ENCODE data around the gene INPP4B. TPM values are rescaled to one million over a fixed set of nuclear protein-coding genes. Genes with fewer than 3 reads are reported as not detected.

INPP4B gene
- total and polyA plus RNA-seq, 2 donors from 2014 or later, result 2.6 to 18.9 TPM

- Histone ChIP-seq H3K4me1 (ENCODE audit: control insufficient read depth in 2 of 3, insufficient read depth in 2 of 3, low read depth in 1 of 3, low read length in 3 of 3) (peaks cover 0 to 4% (median 0%) of the 10 kb centered on the region in 3 donors), H3K4me3 (ENCODE audit: low read length in 3 of 3) (no peak overlapping the region), H3K9ac (ENCODE audit: low read length in 3 of 3) (no peak overlapping the region), H3K27me3 (ENCODE audit: control insufficient read depth, insufficient read depth, low read length) (no peaks in the 10 kb centered on the region), H3K9me3 (ENCODE audit: control insufficient read depth in 2 of 3, insufficient read depth in 1 of 3, low read length in 3 of 3) (no peaks in the 10 kb centered on the region), H3K27ac (ENCODE audit: low read depth in 2 of 2, low read length in 2 of 2) (no peak overlapping the region), H3K36me3 (ENCODE audit: control insufficient read depth in 2 of 3, insufficient read depth in 3 of 3, low read length in 3 of 3) (no peaks in the 10 kb centered on the region)
- TF ChIP-seq CTCF (IDR thresholded peaks at IDR 0.05; ENCODE audit: borderline replicate concordance, extremely low read depth, insufficient read depth), result no peak
- intact Hi-C loops (cut with DNase I), result no loop called here
- no peak for FAIRE-seq
- DNase-seq, result peak in 1 of 5 donors; percentile 83
These were observed 515.0 kb downstream of the INPP4B start for GRCh38 chr4:142331132-142331531.

DNA sequence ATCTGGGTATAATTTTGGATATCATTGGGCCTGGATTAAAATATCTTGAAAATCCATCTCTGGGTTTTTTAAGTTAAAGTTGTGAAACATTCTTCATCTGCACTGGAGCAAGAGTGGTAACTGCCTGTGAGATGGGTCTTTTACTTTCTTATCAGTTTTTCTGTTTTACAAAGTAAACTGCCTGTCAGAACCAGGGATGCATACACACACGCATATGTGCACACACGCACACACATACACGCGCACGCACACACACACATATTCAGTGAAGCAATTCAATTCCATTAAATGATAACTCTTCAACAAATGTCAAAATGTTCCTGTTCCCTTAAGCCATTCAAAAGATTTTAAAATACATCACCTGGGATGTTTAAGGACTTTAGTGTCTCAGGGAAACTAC, 515.8 kb downstream of the INPP4B start:
- Histone ChIP-seq H3K9me3 (ENCODE audit: control insufficient read depth in 2 of 3, insufficient read depth in 1 of 3, low read length in 3 of 3) (no peaks in the 10 kb centered on the region), H3K36me3 (ENCODE audit: control insufficient read depth in 2 of 3, insufficient read depth in 3 of 3, low read length in 3 of 3) (no peaks in the 10 kb centered on the region), H3K27ac (ENCODE audit: low read depth in 2 of 2, low read length in 2 of 2) (peak overlapping the region in 1 of 2 donors; percentile 56), H3K4me3 (ENCODE audit: low read length in 3 of 3) (no peak overlapping the region), H3K9ac (ENCODE audit: low read length in 3 of 3) (no peak overlapping the region), H3K4me1 (ENCODE audit: control insufficient read depth in 2 of 3, insufficient read depth in 2 of 3, low read depth in 1 of 3, low read length in 3 of 3) (peaks cover 0 to 4% (median 0%) of the 10 kb centered on the region in 3 donors), H3K27me3 (ENCODE audit: control insufficient read depth, insufficient read depth, low read length) (no peaks in the 10 kb centered on the region)
- intact Hi-C loops (cut with DNase I), result no loop called here
- FAIRE-seq (no peak), DNase-seq (no peak)
- TF ChIP-seq CTCF (IDR thresholded peaks at IDR 0.05; ENCODE audit: borderline replicate concordance, extremely low read depth, insufficient read depth), result no peak

DNA sequence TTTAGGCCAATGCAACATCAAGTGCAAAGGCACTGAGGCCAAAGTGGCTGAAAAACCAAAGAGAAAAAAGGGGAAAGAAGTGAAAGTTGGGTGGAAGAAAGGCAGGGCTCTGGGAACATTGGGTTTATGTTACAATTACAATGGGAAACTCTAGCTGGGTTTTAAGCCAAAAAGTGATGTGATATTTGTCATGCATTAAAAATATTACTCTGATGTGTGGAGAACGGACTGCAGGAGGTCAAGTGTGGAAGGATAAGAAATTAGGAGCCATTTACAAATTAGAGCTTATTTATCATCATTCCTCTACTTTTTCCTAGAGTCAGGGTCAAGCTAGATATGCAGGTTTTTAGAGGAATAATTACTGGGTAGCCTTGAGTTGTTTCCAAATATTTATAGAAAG, 516.8 kb downstream of the INPP4B start:
- Histone ChIP-seq H3K4me1 (ENCODE audit: control insufficient read depth in 2 of 3, insufficient read depth in 2 of 3, low read depth in 1 of 3, low read length in 3 of 3) (peaks cover 0 to 4% (median 0%) of the 10 kb centered on the region in 3 donors), H3K9ac (ENCODE audit: low read length in 3 of 3) (no peak overlapping the region), H3K9me3 (ENCODE audit: control insufficient read depth in 2 of 3, insufficient read depth in 1 of 3, low read length in 3 of 3) (no peaks in the 10 kb centered on the region), H3K36me3 (ENCODE audit: control insufficient read depth in 2 of 3, insufficient read depth in 3 of 3, low read length in 3 of 3) (no peaks in the 10 kb centered on the region), H3K4me3 (ENCODE audit: low read length in 3 of 3) (no peak overlapping the region), H3K27ac (ENCODE audit: low read depth in 2 of 2, low read length in 2 of 2) (no peak overlapping the region), H3K27me3 (ENCODE audit: control insufficient read depth, insufficient read depth, low read length) (no peaks in the 10 kb centered on the region)
- no peak for FAIRE-seq
- TF ChIP-seq CTCF (IDR thresholded peaks at IDR 0.05; ENCODE audit: borderline replicate concordance, extremely low read depth, insufficient read depth), result no peak
- intact Hi-C loops (cut with DNase I), result no loop called here
- DNase-seq, result no peak

DNA sequence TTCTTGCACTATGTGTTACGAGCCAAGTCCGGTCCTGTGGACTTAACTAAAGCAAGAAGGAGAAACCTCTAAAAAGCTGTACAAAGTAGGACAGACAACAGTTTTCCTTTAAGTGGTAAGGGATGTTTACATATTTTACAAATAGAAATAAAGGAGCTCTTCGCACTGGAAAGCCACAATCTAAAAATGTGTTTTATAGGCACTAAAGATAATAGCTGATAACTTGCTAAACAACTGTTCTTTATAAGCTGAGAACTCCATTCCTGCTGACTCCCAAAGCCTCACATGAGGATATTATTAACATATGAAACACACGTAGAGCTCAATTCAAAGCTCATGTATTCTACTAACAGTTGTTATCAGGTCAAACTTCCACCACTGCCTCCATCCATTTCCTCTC, 519.9 kb downstream of the INPP4B start:
- Histone ChIP-seq H3K36me3 (ENCODE audit: control insufficient read depth in 2 of 3, insufficient read depth in 3 of 3, low read length in 3 of 3) (no peaks in the 10 kb centered on the region), H3K4me1 (ENCODE audit: control insufficient read depth in 2 of 3, insufficient read depth in 2 of 3, low read depth in 1 of 3, low read length in 3 of 3) (no peaks in the 10 kb centered on the region), H3K9ac (ENCODE audit: low read length in 3 of 3) (no peak overlapping the region), H3K9me3 (ENCODE audit: control insufficient read depth in 2 of 3, insufficient read depth in 1 of 3, low read length in 3 of 3) (peaks cover 0 to 3% (median 0%) of the 10 kb centered on the region in 3 donors), H3K4me3 (ENCODE audit: low read length in 3 of 3) (no peak overlapping the region), H3K27me3 (ENCODE audit: control insufficient read depth, insufficient read depth, low read length) (no peaks in the 10 kb centered on the region), H3K27ac (ENCODE audit: low read depth in 2 of 2, low read length in 2 of 2) (no peak overlapping the region)
- DNase-seq, result no peak
- intact Hi-C loops (cut with DNase I), result no loop called here
- FAIRE-seq, result no peak
- no peak for TF ChIP-seq CTCF (IDR thresholded peaks at IDR 0.05; ENCODE audit: borderline replicate concordance, extremely low read depth, insufficient read depth)
